ENCODE data around the gene HOXD12. TPM values are rescaled to one million over a fixed set of nuclear protein-coding genes. Genes with fewer than 3 reads are reported as not detected.

Gene HOXD12
- total and polyA plus RNA-seq, 2 donors (not counting 1 experiment from before 2014, with no cell fraction given): not detected

DNA sequence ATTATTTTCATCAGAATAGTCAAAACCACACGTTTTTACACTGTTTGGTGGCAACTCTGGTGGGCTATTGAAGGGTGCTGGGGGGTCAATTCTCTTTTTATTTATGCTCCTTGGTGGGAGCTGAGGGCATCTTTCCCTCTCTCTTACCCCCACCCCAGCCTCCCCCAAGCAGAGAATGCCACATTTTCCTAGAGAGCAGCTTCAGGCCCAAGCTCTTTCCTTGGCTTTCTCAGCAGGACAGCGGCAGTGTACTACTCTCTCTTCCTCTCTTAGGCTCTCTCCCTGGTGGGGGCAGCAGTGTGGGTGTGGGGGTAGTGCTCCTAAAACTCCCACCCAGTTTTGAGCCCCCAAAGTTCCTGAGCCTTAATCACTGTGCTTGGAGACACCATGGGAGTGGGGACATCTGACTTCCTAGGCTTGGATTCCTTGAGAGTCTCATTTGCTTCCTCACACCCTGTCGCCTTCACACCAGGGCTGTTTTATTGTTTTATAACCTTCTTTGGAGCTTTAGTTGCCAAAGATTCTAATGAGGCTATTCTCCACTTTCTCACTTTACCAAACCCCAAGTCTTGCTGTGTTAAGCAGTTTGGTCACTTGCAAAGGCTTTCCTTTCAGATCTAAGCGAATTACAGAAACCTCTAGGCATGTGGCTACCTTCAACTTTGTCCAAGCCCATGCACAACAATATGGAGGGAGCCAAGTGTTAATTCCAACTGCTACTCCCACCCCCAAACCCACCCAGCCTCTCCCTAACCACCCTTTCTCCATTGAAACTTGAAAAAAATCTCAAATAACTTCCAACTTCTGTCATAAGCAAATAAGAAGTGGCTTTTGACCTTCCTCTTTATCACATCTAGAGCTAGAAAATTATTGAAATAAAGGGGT lies 45.7 kb downstream of the HOXD12 start:
- no peak for TF ChIP-seq EZH2 (IDR thresholded peaks at IDR 0.05; ENCODE audit: low read length, missing control alignments)
- TF ChIP-seq, protein P1, sequence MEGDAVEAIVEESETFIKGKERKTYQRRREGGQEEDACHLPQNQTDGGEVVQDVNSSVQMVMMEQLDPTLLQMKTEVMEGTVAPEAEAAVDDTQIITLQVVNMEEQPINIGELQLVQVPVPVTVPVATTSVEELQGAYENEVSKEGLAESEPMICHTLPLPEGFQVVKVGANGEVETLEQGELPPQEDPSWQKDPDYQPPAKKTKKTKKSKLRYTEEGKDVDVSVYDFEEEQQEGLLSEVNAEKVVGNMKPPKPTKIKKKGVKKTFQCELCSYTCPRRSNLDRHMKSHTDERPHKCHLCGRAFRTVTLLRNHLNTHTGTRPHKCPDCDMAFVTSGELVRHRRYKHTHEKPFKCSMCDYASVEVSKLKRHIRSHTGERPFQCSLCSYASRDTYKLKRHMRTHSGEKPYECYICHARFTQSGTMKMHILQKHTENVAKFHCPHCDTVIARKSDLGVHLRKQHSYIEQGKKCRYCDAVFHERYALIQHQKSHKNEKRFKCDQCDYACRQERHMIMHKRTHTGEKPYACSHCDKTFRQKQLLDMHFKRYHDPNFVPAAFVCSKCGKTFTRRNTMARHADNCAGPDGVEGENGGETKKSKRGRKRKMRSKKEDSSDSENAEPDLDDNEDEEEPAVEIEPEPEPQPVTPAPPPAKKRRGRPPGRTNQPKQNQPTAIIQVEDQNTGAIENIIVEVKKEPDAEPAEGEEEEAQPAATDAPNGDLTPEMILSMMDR (conservative IDR thresholded peaks at IDR 0.05 in 1 of 2, IDR thresholded peaks at IDR 0.05 in 1 of 2; ENCODE audit: low read depth in 1 of 2, low read length in 2 of 2): no peak
- Histone ChIP-seq H3K9ac (ENCODE audit: insufficient read depth, low read length) (no peak overlapping the region), H3K27ac (ENCODE audit: insufficient read depth, low read length) (no peak overlapping the region), H3K9me3 (ENCODE audit: control insufficient read depth, insufficient read depth, low read depth, low read length) (no peaks in the 10 kb centered on the region), H3K79me2 (ENCODE audit: control insufficient read depth, insufficient read depth, low read length) (no peaks in the 10 kb centered on the region), H3K4me2 (ENCODE audit: extremely low read depth, insufficient read depth, low read length) (no peak overlapping the region), H3K27me3 (ENCODE audit: control insufficient read depth, insufficient read depth, low read length) (peaks cover 51% of the 10 kb centered on the region), H3K4me3 (replicated peaks in 1 of 4; ENCODE audit: control extremely low read depth in 1 of 4, insufficient read depth in 1 of 4, low read depth in 3 of 4, low read length in 4 of 4) (no peak overlapping the region), H3K4me1 (ENCODE audit: control insufficient read depth, extremely low read depth, insufficient read depth, low read length) (no peaks in the 10 kb centered on the region), H4K20me1 (ENCODE audit: control insufficient read depth, extremely low read depth, insufficient read depth, low read length) (no peaks in the 10 kb centered on the region), H2AFZ (ENCODE audit: low read length) (no peak overlapping the region), H3K36me3 (ENCODE audit: control insufficient read depth, insufficient read depth, low read length) (no peaks in the 10 kb centered on the region)
- DNase-seq (ENCODE audit: low read depth in 2 of 2): no peak

DNA sequence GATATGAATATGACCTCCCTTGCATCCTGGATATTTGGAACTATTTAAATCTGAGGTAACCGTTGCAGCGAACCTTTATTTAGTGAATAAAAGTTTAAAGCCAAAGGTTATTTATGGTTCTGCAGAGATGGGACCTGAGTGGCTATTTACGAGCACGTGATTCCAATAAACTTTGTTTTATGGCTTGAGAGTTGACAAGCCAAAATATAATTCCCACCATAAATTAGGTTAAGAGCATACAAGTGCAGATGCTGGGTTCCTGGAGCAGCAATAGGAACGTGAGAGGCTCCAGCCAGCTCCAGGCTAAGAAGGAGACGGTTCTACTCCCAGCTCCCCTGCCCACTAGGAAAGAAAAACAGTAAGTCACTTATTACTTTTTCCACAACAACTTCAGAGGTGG lies 46.5 kb downstream of the HOXD12 start:
- Histone ChIP-seq H4K20me1 (ENCODE audit: control insufficient read depth, extremely low read depth, insufficient read depth, low read length) (no peaks in the 10 kb centered on the region), H3K27ac (ENCODE audit: insufficient read depth, low read length) (no peak overlapping the region), H3K4me3 (replicated peaks in 1 of 4; ENCODE audit: control extremely low read depth in 1 of 4, insufficient read depth in 1 of 4, low read depth in 3 of 4, low read length in 4 of 4) (no peak overlapping the region), H3K36me3 (ENCODE audit: control insufficient read depth, insufficient read depth, low read length) (no peaks in the 10 kb centered on the region), H3K4me2 (ENCODE audit: extremely low read depth, insufficient read depth, low read length) (no peak overlapping the region), H3K9me3 (ENCODE audit: control insufficient read depth, insufficient read depth, low read depth, low read length) (no peaks in the 10 kb centered on the region), H3K27me3 (ENCODE audit: control insufficient read depth, insufficient read depth, low read length) (peaks cover 55% of the 10 kb centered on the region), H3K4me1 (ENCODE audit: control insufficient read depth, extremely low read depth, insufficient read depth, low read length) (no peaks in the 10 kb centered on the region), H3K79me2 (ENCODE audit: control insufficient read depth, insufficient read depth, low read length) (no peaks in the 10 kb centered on the region), H3K9ac (ENCODE audit: insufficient read depth, low read length) (no peak overlapping the region), H2AFZ (ENCODE audit: low read length) (no peak overlapping the region)
- TF ChIP-seq, protein P1 (conservative IDR thresholded peaks at IDR 0.05 in 1 of 2, IDR thresholded peaks at IDR 0.05 in 1 of 2; ENCODE audit: low read depth in 1 of 2, low read length in 2 of 2): no peak
- TF ChIP-seq EZH2 (IDR thresholded peaks at IDR 0.05; ENCODE audit: low read length, missing control alignments): no peak
- no peak for DNase-seq (ENCODE audit: low read depth in 2 of 2)

DNA sequence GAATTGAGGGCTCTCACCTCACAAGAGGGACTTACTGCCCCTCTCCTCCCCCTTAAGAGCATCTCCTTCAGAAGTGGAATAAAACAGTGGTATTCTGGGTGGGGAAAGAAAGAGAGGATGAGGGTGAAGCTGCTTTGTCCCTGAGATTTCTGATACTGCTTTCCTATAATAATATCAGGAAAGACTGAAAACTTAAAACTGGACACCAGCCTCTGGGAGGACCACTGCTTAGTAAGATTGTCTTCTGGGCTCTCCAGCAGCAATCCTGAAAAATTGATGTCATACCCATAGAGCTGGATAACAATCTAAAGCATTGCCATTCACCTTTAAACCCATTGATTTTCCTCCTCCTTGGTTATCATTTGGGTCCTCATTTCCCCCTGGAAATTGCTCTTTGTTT lies 47.0 kb downstream of the HOXD12 start:
- no peak overlapping the region for H3K4me2 ChIP-seq (ENCODE audit: extremely low read depth, insufficient read depth, low read length)
- no peaks in the 10 kb centered on the region for H3K9me3 ChIP-seq (ENCODE audit: control insufficient read depth, insufficient read depth, low read depth, low read length)
- no peak for TF ChIP-seq EZH2 (IDR thresholded peaks at IDR 0.05; ENCODE audit: low read length, missing control alignments)
- TF ChIP-seq, protein P1 (conservative IDR thresholded peaks at IDR 0.05 in 1 of 2, IDR thresholded peaks at IDR 0.05 in 1 of 2; ENCODE audit: low read depth in 1 of 2, low read length in 2 of 2): no peak
- peaks cover 58% of the 10 kb centered on the region for H3K27me3 ChIP-seq (ENCODE audit: control insufficient read depth, insufficient read depth, low read length)
- no peak overlapping the region for H3K4me3 ChIP-seq (replicated peaks in 1 of 4; ENCODE audit: control extremely low read depth in 1 of 4, insufficient read depth in 1 of 4, low read depth in 3 of 4, low read length in 4 of 4)
- no peak overlapping the region for H3K27ac ChIP-seq (ENCODE audit: insufficient read depth, low read length)
- no peak for DNase-seq (ENCODE audit: low read depth in 2 of 2)
- no peaks in the 10 kb centered on the region for H4K20me1 ChIP-seq (ENCODE audit: control insufficient read depth, extremely low read depth, insufficient read depth, low read length)
- H3K9ac ChIP-seq (ENCODE audit: insufficient read depth, low read length): no peak overlapping the region
- H3K79me2 ChIP-seq (ENCODE audit: control insufficient read depth, insufficient read depth, low read length): no peaks in the 10 kb centered on the region
- no peaks in the 10 kb centered on the region for H3K4me1 ChIP-seq (ENCODE audit: control insufficient read depth, extremely low read depth, insufficient read depth, low read length)
- no peaks in the 10 kb centered on the region for H3K36me3 ChIP-seq (ENCODE audit: control insufficient read depth, insufficient read depth, low read length)
- no peak overlapping the region for H2AFZ ChIP-seq (ENCODE audit: low read length)

Measured in fibroblast of lung (primary cell).